Measurements from ENCODE around the gene DNAJC5G.

GRCh38 chr2:27245116-27245515 lies 30.1 kb upstream of the DNAJC5G start:
- TF ChIP-seq CTCF (IDR thresholded peaks at IDR 0.05), result no peak
- no peak for TF ChIP-seq POLR2A (IDR thresholded peaks at IDR 0.05)
